HG03139 (cell line): ENCODE results near the gene REL.
"Not testable (repeated sequence)": the region's sequence is repeated elsewhere in the genome, so short reads cannot be mapped to it uniquely, and the experiment has no call there.

Experiments used
- ATAC-seq: cut with Tn5 transposase; IDR thresholded peaks from one replicate; pipeline ENCODE4 v1.9.1; 2021; ENCODE audit not compliant: unreplicated experiment

Gene REL

DNA sequence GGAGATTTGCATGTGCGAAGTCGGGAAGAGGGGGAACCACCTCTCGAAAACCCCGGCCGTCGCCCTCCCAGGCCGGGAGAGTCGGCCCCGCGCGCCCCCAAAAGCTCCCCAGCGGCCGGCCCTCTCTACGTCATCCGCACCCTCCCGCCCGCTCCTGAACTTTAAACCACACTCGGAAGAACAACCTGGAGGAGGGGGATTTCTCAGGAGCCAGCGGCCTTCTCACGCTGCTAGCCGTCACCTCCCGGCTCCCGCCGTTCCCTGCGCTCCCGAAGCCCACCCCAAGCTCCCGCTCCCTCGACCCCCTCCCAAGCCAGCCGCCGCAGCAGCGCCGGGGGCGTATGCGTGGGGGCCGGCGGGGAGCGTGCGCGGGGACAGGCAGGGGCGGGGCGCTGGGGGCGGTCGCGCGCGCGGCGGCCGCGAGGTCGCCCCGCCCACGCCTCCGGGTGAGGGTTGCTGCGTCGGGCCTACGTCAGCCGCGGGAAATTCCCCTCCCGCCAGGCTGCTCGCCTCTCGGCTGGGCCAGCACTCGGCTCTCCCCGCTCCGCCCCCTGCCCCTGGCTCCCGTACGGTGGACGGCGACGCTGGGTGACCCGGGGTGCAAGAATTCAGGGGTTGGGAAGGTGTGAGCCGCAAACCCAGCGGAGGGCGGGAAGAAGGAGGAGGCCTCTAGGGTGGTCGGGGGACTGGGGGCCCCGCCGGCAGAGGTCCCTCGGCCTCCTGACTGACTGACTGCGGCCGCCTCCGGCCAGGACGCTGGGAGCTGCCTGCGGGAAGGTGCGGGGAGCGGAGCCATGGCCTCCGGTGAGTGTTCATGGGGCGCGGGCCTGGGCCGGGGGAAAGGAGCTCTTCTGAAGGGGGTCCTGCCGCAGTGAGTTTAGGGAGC lies at the start of gene REL:
TSS of gene REL (plus strand) at position 528 of the 886 bp plus-strand sequence. CDS start at position 795, 267 bp downstream.
- ATAC-seq, result peak; percentile 79

DNA sequence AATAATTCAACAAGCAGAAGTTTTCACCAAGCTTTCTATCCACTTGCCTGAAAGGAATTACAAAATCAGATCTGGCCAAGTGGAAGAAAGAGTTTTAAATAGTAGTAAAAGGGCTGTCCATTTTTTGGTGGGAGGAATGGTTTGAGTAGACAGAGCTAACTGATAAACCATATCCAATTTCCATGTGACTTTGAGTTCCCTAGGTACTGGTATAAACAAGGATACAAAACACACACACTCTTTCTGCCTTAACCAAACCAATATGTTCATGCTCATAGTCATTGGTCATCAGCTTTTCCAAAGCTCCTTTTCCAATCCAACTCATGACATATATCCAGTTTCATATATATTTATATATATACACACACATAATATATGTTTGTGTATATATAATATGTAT lies 49.5 kb upstream of the REL start:
- ATAC-seq, result no peak

DNA sequence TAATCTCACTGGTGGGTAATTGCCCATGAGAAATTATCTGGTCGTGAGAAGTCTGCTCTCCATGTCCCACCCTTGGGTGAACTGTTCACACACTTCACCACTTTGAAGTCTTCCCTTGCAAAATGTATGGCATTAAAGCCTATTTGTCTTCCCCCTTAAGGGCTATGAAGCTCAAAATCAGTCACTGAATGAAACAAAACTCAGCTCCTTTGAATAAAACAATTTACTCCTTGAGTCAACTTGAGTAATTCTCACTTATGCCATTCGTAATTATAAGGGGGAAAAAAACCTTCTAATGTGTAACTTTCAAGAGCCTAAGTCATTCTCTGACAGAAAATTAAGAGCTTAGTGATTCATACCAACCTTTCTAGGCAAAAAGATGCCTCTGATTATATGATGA lies 48.8 kb upstream of the REL start:
- ATAC-seq, result no peak

DNA sequence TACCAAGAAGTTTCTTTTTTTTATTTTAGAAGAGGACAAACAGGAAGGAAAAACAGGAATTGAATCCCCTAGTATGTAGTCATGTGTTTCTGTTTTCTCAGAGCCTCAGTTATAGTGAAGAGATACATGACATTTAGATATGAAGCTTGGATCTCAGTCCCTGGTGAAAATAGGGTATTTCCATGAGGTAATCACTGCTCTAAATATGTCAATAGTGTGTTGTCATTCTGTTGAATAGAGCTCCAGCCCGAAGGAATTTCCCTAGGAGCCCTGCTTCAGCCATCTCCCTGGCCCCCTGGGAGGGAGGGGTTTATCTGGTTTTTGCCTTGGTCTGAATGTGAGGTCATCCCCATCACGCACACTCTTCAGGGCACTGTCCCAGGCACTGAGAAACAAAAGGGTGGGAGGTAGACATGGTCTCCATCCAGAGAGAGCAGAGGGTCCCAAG lies 47.1 kb upstream of the REL start:
- ATAC-seq, result no peak

DNA sequence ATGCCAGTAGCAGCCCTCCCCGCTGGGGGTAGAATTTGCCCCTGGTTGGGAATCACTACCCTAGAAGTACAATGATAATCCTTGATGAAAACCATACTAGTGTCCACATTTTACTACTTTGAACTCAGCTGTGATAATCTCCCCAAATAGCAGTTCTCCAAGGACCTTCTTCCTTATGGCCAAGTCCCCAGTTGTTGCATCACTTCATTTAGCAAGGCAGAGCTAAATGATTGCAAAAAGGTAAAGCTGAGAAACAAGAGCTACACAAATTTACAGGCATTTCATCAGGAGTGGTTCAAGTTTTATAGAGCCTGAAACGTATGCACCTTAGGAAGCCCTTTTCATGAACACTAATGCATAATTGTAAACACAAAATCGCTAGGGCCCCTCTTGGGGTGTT lies 44.9 kb upstream of the REL start:
- no peak for ATAC-seq

DNA sequence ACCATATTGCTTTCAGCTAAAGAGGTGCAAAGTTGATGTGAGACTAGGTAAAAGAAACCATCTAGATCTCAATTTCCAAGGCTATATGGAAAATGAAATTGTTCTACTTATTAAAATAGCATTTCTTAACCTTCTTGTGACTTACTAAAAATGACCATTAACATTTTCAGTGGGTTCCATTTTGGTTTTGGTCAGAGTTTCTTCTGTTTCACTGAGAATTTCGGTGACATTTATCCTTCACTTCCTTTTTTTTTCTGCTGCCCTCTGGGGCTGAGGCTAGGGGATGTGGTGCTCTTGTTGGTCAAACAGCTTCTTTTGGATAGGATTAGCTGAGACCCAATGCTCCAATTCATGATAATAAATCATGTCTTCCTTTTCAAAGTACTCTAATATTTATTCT lies 44.3 kb upstream of the REL start:
- ATAC-seq, result no peak

DNA sequence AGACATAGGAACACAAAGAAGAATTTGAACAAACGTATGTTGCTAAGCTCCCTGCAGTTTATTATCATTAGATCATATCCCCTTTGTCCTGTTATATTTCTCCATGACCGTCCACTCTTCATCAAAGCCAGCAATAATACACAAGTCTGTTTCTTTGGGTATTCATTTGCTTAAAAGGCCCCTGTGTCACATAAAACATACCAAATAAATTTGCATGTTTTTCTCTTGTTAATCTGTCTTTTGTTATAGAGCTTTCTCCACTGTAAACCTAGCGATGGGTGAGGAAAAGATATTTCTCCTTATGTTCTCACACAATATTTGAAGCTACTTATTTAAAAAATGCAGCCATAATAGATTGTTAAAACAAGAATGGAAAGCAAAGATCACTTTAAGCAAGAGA lies 42.9 kb upstream of the REL start:
- ATAC-seq, result no peak

DNA sequence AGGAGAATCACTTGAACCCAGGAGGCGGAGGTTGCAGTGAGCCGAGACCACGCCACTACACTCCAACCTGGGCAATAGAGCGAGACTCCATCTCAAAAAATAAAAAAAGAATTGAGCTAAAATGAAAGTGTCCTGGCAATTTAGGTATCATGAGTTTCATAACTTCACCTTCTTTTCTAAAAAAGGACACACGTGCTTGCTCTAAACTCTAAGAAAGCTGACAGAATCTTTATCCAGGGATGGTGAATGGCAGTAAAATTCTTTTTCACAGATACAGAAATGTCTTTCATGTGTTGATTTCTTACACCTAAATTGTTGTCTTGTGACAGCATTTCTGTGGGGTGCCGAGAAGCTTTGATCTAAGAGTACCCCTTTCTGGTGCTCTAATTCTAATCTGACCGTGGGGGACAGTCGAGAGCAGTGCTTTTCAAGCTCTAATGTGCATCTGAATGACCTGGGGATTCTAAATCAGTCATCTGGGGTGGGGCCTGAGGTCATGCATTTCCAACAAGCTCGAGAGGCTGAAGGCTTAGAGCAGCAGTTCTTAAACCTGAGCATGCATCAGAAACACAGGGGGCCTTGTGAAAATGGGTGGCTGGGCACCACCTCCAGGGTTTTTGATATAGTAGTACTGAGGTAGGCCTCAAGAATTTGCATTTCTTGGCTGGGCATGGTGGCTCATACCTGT lies 42.1 kb upstream of the REL start:
- peak; percentile 47 for ATAC-seq

DNA sequence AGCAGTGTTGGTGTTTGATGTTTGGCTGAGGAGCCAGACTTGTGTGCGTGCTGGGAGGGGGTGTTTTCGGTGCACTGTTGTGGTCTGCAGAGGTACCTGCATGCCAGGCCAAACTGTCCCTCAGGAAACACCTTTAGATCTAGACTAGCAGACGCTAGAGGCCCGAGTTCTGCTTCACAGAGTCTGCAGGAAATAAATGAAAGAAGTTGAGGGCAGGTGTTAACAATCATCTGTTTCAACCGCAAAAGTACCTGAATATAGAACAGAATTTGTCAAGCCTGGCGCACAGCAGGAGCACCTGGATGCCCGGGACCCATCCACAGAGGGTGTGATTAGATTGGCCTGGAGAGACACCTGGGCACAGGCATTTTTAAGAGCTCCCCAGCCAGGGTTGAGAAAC lies 40.5 kb upstream of the REL start:
- ATAC-seq, result peak; percentile 50

DNA sequence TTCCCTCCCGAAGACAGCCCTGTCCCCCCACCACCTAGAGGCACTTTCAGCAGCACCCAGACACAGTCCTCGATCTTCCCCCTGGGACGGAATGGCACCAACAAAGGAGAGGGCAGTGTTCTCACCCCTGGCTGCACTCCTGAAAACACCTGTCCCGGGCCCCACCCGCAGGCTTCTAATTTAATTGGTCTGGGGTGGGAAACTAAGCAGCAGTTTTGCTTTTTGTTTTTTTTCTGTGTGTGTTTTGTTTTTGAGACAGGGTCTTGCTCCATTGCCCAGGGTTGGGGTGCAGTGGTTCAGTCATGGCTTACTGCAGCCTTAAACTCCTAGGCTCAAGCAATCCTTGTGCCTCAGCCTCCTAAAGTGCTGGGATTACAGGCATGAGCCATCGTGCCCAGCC lies 38.4 kb upstream of the REL start:
- ATAC-seq, result no peak

DNA sequence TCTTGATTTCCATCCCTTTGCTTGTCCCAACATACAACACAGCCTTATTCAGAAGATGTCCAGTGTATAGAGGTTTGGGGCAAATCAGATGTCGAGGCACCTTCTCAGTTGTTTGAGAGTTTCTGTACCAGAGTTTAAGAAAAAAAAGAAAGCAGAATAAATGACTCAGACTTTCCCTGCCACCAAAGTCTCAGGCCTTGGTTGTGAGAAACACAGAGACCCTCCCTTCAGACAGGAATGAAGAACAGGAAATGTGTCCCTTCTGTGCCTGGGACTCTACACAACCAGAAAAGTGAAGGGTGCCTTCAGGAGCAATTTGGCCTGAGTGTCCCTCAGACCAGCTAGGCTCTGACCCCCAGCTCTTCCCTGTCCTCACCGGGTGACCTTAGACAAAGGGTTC lies 37.3 kb upstream of the REL start:
- no peak for ATAC-seq

DNA sequence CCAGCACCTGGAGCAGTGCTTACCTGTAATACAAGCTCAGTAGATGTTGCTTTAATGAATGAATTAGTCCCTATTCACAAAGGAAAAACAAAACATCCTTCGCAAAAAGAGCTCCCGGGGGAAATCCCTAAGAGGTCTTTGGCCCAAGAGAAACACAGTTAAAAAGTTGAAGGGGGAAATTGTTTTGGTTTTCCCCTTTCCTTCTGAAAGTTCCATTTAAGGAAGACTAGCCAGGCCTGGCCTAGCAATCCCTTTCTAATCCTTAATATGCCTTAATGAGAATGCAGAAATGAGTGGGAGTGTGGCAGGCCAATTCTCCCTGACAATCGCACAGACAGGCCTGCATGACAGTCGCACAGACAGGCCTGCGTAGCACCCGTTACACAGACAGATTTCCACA lies 33.5 kb upstream of the REL start:
- ATAC-seq, result no peak

DNA sequence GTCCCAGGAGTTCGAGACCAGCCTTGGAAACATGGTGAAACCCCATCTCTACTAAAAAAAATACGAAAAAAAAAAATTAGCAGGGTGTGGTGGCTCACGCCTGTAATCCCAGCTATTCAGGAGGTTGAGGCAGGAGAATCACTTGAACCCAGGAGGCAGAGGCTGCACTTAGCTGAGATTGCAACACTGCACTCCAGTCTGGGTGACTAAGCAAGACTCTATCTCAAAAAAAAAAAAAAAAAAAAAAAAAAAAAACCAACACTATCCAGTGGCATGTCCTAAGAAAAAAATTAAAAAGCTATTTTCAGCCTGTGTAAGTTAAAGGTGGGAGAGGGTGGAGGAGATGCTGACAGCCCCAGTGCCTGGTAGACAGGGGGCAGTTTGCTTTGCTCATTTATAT lies 32.2 kb upstream of the REL start:
- ATAC-seq, result no peak

DNA sequence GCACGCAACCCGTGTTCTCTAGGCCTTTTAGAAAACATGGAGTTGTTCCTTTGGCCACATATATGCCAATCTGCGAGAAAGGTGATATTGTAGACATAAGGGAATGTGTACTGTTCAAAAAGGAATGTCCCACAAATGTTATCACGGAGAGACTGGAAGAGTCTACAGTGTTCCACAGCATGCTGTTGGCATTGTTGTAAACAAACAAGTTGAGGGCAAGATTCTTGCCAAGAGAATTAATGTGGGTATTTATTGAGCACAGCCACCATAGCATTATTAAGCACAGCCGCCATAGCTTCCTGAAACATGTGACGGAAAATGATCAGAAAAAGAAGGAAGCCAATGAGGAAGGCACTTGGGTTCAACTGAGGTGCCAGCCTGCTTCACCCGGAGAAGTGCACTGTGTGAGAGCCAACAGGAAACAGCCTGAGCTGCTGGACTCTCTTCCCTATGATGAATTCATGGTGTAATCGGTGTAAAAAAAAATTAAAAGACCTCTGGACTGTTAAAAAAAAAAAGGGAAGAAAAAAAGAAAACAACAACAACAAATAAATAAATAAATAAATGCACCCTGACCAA lies 29.0 kb upstream of the REL start:
- ATAC-seq, result no peak

DNA sequence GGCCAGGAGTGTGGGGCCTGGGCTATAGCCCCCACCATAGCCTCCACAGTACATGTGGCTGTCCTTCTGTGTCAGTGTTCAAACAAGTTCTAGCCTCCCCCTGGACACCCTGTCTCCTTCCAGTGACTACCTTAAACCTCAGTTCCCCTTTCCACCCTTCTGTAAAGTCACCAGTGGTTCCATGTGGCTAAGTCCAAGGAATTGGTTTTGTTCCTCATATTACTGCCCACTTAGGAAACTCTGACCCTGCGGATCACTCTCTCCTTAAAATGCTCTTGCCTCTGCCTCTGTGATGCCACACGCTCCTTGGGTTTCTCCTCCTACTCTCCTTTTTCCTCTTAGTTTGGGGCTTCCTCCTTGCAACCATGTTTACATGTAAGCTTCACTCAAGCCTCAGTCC lies 27.8 kb upstream of the REL start:
- ATAC-seq, result no peak

DNA sequence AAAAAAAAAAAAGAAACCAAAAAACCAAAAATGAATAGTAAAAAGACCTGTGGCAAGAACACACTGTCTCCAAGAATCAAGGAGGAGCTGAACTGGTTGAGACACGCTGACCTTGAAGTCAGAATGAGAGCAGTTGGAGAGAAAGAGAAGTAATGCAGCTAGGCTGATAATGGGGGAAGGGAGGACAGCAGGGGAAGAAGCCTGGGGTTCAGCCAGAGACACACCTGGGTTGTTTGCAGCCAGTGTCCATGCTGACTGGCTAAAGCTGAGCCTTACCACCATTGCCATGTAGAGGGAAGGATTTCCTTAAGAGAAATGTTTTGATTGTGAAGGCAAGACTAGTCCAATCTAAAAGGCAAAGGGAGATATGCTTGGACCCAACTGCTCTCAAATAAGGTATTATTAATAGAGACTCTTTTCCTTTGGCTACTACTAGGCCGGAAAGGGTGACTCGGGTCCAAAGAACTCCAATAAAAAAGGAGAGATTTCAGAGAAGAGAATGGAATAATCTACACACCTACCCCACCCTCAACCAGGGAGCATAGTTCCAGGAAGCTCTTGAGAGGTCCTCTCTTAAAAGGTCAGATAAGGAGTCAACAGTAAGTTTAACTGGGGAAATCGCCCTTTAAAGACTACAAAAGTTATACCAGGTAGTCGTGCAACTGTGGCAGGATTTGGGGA lies 25.2 kb upstream of the REL start:
- no peak for ATAC-seq

DNA sequence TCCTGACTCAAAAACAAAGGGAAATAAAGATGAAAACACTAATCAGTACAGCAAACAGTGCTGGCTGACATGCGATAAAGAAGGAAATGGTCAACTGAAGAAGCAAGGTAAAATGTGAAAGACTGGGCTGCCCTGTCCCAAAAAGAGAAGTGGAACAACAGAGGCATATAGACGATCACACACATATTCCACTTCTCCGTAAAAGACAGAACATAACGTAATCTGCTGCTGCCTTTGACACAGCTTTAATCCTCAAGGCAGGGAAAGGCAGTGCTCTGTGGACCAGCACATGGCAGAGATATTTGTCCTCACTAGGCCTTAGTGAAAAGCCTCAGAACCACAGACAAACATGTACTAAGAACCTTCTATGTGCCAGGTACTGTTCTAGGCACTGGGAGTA lies 24.3 kb upstream of the REL start:
- ATAC-seq, result no peak

DNA sequence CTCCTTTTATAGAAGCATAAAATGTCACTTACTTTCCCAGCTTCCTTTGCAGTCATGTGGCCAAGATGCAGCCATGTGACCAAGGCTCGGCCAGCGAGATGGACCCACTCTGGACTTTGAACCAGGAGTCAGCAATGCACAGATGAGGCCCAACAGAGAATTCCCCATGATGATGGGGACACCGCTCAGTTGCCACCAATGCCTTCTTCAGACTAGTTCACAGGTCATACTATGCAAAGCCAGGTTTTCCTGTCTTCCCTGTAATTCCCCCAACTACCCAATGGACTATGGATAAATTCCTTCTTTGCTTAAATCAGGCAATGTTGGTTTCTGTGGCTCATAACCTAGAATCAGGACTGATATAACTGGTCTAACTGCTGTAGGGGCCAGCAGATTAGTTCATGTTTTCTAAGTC lies 22.5 kb upstream of the REL start:
- no peak for ATAC-seq

DNA sequence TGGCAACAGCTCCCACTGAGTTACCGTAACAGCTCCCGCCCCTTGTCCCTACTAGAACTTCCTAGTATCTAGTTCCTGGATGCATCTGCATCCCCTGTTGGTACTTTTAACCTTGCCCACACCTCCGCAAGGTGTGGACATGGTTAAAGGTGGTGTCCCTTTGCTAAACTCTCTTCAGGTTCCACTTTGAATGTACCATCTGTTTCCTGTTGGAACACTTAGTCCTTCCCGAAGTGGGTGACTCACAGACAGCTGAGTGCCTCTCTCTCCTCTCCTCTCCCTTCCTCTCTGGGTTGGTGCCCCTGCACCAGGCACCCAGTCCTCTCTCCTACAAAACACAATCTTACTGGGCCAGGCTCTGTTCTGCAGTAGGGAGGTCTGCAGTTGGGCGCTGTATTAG lies 19.6 kb upstream of the REL start:
- no peak for ATAC-seq

DNA sequence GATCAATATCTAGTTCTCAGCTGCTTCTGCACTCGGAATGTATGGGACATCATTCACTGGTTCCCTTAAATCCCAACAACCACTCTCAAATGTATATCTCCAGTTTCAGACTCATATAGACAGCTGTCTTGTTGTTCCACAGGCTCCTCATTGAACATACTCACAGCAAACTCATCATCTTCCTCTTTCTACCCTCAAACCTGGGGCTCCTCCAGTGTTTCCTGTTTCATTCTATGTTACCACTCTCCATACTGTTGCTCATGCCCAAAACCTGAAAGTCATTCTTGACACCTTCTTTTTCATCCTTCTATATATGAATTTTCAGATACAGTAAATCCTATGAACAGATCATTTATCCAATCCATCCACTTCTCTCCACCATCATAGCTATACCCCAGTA lies 18.7 kb upstream of the REL start:
- ATAC-seq, result no peak

DNA sequence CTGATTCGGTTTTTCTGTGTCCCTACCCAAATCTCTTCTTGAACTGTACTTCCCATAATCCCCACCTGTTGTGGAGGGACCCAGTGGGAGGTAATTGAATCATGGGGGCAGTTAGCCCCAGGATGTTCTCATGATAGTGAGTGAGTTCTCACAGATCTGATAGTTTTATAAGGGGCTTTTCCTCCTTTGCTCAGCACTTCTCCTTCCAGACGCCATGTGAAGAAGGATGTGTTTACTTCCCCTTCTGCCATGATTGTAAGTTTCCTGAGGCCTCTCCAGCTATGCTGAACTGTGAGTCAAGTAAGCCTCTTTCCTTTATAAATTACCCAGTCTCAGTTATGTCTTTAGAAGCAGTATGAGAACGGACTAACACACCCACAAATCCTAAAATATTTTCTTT lies 16.0 kb upstream of the REL start:
- not testable (repeated sequence) for ATAC-seq

DNA sequence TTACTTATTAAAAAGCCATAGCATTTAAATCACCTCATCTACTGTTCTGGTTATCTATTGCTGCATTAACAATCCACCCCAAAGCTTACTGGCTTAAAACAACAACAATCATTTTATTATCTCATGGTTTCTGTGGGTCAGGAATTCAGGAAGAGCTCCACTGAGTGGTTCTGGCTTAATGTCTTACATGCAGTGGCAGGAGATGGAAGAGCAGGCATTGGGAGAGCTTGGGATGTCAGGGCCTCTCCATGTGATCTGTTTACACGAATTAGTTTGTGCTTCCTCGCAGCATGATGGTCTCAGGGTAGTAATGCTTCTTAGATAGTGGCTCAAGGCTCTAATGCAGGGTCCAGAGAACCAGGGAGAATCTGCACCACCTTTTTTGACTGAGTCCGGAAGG lies 14.4 kb upstream of the REL start:
- ATAC-seq, result no peak
